HEK293T (cell line): ENCODE data around the gene APBB2.

ENCODE experiments used
- LEF1 ChIP-seq: fragments of 450-650 bp; IDR thresholded peaks from 2 replicates; pipeline ENCODE4 v1.6.1; 2017; ENCODE audit warnings: mild to moderate bottlenecking, borderline replicate concordance
- ZNF384 ChIP-seq: fragments of 450-650 bp; IDR thresholded peaks from 2 replicates; pipeline ENCODE4 v1.6.1; 2016

DNA sequence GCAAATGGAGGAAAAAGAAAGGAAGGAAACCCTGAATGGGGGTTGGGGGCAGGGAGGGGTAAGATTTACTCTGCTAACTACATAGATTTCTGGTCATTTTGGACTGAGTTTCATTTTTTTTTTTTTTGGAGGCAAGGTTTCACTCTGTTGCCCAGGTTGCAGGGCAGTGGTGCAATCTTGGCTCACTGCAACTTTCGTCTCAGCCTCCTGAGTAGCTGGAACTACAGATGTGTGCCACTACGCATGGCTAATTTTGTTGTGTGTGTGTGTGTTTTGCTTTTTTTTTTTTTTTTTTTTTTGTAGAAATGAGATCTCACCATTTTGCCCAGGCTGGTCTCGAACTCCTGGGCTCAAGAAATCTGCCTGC lies 223.5 kb downstream of the APBB2 start:
- TF ChIP-seq ZNF384, result no peak
- TF ChIP-seq LEF1, result no peak
